Tibial nerve (tissue), 4 donors: Measurements from ENCODE around the gene CTNNBIP1. TPM values are rescaled to one million over a fixed set of nuclear protein-coding genes. Genes with fewer than 3 reads are reported as not detected.

Experiments used
- DNase-seq, 2 donors: peaks; one replicate each; pipeline ENCODE4 v3.0.0-alpha.2; 2019; ENCODE audit warnings: low spot score in 2 of 2
- H3K27ac ChIP-seq, 4 donors: fragments of 200-600 bp; sonication (generic) in 3 of 4; one replicate each; pipeline ENCODE4 v1.5.1; 2017 to 2019; ENCODE audit warnings: mild to moderate bottlenecking in 1 of 4
- H3K27me3 ChIP-seq, 2 donors: fragments of 200-600 bp; sonication (generic) in 1 of 2; one replicate each; pipeline versions ENCODE4 v1.5.1 to v1.6.0; 2017 to 2019
- H3K36me3 ChIP-seq, 3 donors: fragments of 200-600 bp; sonication (generic); one replicate each; pipeline ENCODE4 v1.5.1; 2018 to 2019
- H3K4me1 ChIP-seq, 4 donors: fragments of 200-600 bp; sonication (generic) in 3 of 4; one replicate each; pipeline ENCODE4 v1.5.1; 2017 to 2019
- H3K4me3 ChIP-seq, 4 donors: fragments of 200-600 bp; sonication (generic) in 3 of 4; one replicate each; pipeline ENCODE4 v1.5.1; 2017 to 2019; ENCODE audit warnings: mild to moderate bottlenecking in 1 of 4, moderate library complexity in 1 of 4
- H3K9me3 ChIP-seq, 4 donors: fragments of 200-600 bp; sonication (generic) in 3 of 4; one replicate each; pipeline ENCODE4 v1.5.1; 2017 to 2019
- EP300 ChIP-seq, 2 donors: sonication (generic); formaldehyde crosslinking; IDR thresholded peaks; one replicate each; pipeline ENCODE4 v1.6.1; 2017; ENCODE audit warnings: antibody characterized with exemption in 2 of 2, mild to moderate bottlenecking in 1 of 2
- POLR2A ChIP-seq, 2 donors: fragments of 450-650 bp; IDR thresholded peaks; one replicate each; pipeline ENCODE4 v1.6.1; 2017; ENCODE audit warnings: antibody characterized with exemption in 2 of 2, mild to moderate bottlenecking in 2 of 2, moderate library complexity in 2 of 2
- WGBS, 2 donors: methylation state at CpG; one replicate each; pipeline ENCODE4 v1.1.5; 2018; 5-methylcytosine and 5-hydroxymethylcytosine counted together
- total RNA-seq, 4 donors: library from RNA; depleted of rRNA; stranded (reverse); fragments of >200 nt; gene quantifications; one replicate each; pipeline ENCODE4 v1.1.0, GENCODE V29; 2016
- TF ChIP-seq, protein P1 (sequence below), 5 experiments: fragments of 200-600 bp in 3 of 5; fragments of 450-650 bp in 2 of 5; sonication (generic) in 3 of 5; IDR thresholded peaks; one replicate each; pipeline ENCODE4 v1.5.1; 2016 to 2019; ENCODE audit warnings: antibody characterized with exemption in 5 of 5, mild to moderate bottlenecking in 3 of 5, moderate library complexity in 2 of 5

CTNNBIP1 gene
- total RNA-seq, 4 donors from 2014 or later, result 17.0 to 24.9 (median 20.3) TPM

DNA sequence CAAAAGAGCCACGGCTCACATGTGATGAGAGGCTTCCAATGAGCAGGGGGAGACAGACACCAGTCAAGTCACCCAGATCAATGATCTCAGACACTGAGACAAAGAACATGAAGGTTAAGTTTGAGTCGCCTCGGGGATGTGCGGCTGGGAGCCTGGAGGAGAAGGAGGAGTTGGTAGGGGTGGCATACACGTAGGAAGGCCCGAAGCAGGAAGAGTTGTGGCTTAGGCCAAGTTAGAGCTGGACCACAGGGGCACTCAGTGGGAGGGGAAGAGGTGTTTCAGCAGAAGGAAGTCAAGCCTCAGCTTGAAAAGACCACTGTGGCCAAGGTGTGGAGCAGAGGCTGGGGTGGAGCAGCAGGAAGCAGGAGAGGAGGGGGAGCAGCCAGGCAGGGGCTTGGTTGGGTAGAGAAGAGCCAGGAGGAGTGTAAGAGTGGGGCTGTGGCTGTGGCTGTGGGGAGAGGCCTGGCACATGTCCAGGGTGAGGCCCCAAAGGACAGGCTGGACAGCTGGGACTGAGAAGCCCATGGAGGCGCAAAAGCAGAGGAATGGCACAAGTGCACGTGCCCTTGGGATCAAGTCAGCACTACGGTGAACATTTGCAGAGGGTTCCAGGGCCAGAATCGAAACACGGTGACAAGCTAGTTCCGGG, 27.6 kb downstream of the CTNNBIP1 start:
- no peak for DNase-seq
- Histone ChIP-seq H3K27me3 (no peaks in the 10 kb centered on the region), H3K36me3 (peaks cover 0 to 35% (median 0%) of the 10 kb centered on the region in 3 donors), H3K4me1 (peaks cover 0 to 4% (median 0%) of the 10 kb centered on the region in 4 donors), H3K27ac (no peak overlapping the region), H3K9me3 (no peaks in the 10 kb centered on the region), H3K4me3 (no peak overlapping the region)
- no peak for TF ChIP-seq EP300 (IDR thresholded peaks at IDR 0.05)
- no peak for TF ChIP-seq POLR2A (IDR thresholded peaks at IDR 0.05)
- TF ChIP-seq, protein P1, sequence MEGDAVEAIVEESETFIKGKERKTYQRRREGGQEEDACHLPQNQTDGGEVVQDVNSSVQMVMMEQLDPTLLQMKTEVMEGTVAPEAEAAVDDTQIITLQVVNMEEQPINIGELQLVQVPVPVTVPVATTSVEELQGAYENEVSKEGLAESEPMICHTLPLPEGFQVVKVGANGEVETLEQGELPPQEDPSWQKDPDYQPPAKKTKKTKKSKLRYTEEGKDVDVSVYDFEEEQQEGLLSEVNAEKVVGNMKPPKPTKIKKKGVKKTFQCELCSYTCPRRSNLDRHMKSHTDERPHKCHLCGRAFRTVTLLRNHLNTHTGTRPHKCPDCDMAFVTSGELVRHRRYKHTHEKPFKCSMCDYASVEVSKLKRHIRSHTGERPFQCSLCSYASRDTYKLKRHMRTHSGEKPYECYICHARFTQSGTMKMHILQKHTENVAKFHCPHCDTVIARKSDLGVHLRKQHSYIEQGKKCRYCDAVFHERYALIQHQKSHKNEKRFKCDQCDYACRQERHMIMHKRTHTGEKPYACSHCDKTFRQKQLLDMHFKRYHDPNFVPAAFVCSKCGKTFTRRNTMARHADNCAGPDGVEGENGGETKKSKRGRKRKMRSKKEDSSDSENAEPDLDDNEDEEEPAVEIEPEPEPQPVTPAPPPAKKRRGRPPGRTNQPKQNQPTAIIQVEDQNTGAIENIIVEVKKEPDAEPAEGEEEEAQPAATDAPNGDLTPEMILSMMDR (IDR thresholded peaks at IDR 0.05), result no peak
- 76 to 85% methylated on average over 12 of the region's 12 CpGs for WGBS, 2 donors

DNA sequence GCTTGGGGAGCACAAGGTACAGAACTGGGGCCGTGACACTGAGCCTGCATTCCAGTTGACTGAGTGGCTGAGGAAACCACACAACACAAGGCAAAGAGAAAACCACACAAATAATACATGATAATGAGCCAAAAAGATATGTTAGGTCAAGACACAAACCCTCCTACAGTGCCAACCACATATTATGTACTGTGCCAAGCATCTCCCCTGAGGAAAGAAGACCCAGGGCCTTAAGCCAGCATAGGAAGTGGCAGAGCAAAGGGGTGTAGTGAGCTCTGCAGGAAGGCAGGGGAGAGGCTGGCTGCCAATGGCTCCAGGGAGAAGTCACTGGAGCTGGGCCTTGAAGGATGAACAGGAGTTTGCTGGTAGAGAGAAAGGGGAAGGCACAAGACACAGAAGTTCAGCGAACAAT, 28.2 kb downstream of the CTNNBIP1 start:
- peaks cover 0 to 32% (median 0%) of the 10 kb centered on the region in 3 donors for H3K36me3 ChIP-seq
- DNase-seq, result no peak
- no peaks in the 10 kb centered on the region for H3K9me3 ChIP-seq
- TF ChIP-seq, protein P1 (IDR thresholded peaks at IDR 0.05), result no peak
- no peak for TF ChIP-seq EP300 (IDR thresholded peaks at IDR 0.05)
- TF ChIP-seq POLR2A (IDR thresholded peaks at IDR 0.05), result no peak
- no peak overlapping the region for H3K4me3 ChIP-seq
- H3K4me1 ChIP-seq, result peaks cover 0 to 4% (median 0%) of the 10 kb centered on the region in 4 donors
- H3K27me3 ChIP-seq, result no peaks in the 10 kb centered on the region
- no peak overlapping the region for H3K27ac ChIP-seq
- WGBS, 2 donors, result 76 to 78% methylated on average over 2 of the region's 2 CpGs

DNA sequence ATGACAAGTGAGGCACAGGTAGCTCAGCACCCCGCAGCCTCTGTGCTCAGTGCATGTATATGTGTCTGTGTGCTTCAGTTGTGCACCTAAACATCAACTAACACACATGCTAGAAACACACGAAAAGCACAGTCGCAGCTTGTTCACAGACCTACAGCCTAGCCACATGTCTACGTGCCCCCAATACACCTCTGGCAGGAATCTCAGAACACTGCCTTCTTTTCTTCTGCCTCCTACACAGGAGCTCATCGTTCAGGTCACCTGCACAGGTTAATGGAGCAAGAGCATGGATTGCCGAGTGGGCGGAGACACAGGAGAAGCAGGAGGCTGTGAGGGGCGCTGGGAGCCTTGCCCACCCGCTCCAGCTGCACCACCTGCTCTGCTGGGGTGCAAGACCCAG, 31.7 kb downstream of the CTNNBIP1 start:
- Histone ChIP-seq H3K9me3 (no peaks in the 10 kb centered on the region), H3K27ac (no peak overlapping the region), H3K4me3 (no peak overlapping the region), H3K4me1 (peaks cover 0 to 14% (median 4%) of the 10 kb centered on the region in 4 donors), H3K36me3 (peaks cover 0 to 22% (median 0%) of the 10 kb centered on the region in 3 donors), H3K27me3 (no peaks in the 10 kb centered on the region)
- 85 to 88% methylated on average over 8 to 9 of the region's 9 CpGs for WGBS, 2 donors
- TF ChIP-seq EP300 (IDR thresholded peaks at IDR 0.05), result no peak
- no peak for TF ChIP-seq POLR2A (IDR thresholded peaks at IDR 0.05)
- TF ChIP-seq, protein P1 (IDR thresholded peaks at IDR 0.05), result no peak
- DNase-seq, result no peak

DNA sequence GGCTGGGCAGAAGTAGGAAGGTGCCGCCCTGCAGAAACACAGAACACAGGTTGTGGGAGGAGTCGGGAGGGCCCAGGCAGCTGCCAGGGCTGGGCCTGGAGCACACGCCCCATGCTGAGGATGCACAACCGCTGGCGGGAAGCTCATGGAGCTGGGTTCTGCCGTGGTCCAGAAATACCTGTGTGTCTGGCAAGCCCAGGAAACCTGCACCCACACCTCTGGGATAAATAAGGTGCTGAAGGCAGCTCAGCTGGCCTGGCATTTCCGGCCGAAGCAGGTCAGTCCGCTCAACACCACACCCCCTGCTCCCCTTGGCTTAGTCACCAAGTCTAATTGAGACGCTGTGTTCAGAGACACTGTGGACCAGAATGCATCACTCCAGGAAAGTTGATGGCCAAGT, 32.1 kb downstream of the CTNNBIP1 start:
- peaks cover 0 to 14% (median 4%) of the 10 kb centered on the region in 4 donors for H3K4me1 ChIP-seq
- WGBS, 2 donors, result 79 to 81% methylated on average over 9 to 10 of the region's 10 CpGs
- H3K9me3 ChIP-seq, result no peaks in the 10 kb centered on the region
- DNase-seq, result no peak
- H3K27me3 ChIP-seq, result no peaks in the 10 kb centered on the region
- no peak overlapping the region for H3K4me3 ChIP-seq
- TF ChIP-seq, protein P1 (IDR thresholded peaks at IDR 0.05), result no peak
- no peak for TF ChIP-seq POLR2A (IDR thresholded peaks at IDR 0.05)
- TF ChIP-seq EP300 (IDR thresholded peaks at IDR 0.05), result no peak
- H3K36me3 ChIP-seq, result peaks cover 0 to 17% (median 0%) of the 10 kb centered on the region in 3 donors
- no peak overlapping the region for H3K27ac ChIP-seq

DNA sequence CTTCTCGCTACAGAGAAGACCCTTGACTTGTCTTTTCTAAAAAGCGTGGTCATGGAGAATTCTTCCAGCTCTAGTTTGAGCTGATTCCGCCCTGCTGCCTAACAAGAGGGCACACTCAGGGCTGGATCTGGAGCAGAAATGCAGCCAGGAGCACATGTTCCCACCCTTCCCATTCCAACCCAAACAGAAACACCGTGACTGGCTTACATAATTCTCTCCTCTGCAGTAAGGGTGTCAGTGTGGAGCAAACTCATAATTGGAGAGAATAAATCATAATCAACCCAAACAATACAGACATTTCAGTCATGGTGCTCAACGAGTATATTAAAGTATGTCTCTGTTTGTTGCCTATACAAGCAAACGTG, 34.5 kb downstream of the CTNNBIP1 start:
- Histone ChIP-seq H3K4me3 (no peak overlapping the region), H3K27me3 (no peaks in the 10 kb centered on the region), H3K4me1 (peaks cover 0 to 14% (median 4%) of the 10 kb centered on the region in 4 donors), H3K27ac (peak overlapping the region in 1 of 4 donors; percentile 20), H3K36me3 (peaks cover 0 to 27% (median 0%) of the 10 kb centered on the region in 3 donors), H3K9me3 (no peaks in the 10 kb centered on the region)
- no peak for DNase-seq
- 42 to 61% methylated on average over 6 of the region's 6 CpGs for WGBS, 2 donors
- TF ChIP-seq POLR2A (IDR thresholded peaks at IDR 0.05) (no peak), EP300 (IDR thresholded peaks at IDR 0.05) (no peak)
- TF ChIP-seq, protein P1 (IDR thresholded peaks at IDR 0.05), result no peak
